Measurements from ENCODE around the gene SPINK9. TPM values are rescaled to one million over a fixed set of nuclear protein-coding genes. Genes with fewer than 3 reads are reported as not detected.

The SPINK9 gene
- total RNA-seq, 1 donor from 2014 or later, result not detected

DNA sequence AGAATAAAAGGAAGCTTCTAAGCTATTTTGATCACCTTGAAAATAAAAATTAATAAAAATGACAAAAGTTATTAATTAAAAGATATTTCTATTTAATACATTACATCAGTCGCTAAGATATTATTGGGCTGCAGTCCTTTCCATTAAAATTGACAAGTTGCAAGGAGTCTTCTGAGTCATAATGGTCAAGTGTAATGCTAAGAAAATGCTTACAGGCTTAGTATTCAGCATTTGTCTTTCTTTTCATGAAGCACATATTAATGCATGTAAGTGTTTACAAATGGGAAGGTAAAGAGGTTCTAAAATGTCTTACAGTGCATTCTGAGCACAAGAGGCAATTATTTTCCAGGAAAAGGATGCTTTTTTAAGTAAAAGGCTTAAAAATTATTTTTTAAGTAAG lies 17.3 kb downstream of the SPINK9 start:
- no peak for DNase-seq (ENCODE audit: low spot score)

DNA sequence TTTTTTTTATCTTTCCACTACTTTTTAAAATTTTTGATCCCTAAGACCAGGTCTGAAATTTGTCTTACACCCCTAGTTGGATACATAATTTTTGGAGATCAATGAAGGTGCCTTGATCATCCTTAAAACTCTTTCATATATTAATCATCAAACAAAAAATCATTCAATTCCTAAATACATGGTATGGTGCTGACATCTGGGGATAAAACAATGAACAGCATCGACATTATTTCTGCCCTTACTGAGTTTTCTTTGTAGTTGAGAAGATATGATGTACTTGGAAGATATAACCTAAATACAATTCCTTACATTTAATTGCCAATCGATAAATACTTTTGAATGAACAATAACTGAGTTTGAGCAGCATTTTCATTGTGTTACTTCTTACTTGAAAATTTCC lies 18.3 kb downstream of the SPINK9 start:
- intact Hi-C loops (cut with DNase I), result no loop called here
- DNase-seq (ENCODE audit: low spot score), result no peak

More for the DNA sequence above, 17.3 kb downstream of the SPINK9 start:
- intact Hi-C loops (cut with DNase I), result no loop called here

DNA sequence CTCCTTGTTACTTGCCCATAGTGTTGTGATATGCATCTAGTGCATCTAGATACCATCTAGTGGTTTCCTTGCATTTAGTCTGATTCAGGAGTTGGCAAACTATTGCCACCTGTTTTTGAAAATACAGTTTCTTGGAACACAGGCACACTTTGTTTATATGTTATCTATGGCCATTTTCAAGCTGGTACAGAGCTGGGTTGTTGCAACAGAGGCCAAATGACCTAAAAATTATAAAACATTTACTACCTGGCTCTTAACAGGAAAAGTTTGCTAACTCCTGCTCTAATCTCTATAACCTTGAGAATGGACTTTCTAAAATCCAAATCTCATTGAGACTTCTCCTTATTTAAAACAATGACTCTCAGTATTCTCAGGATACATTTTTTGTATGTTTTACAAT lies 29.0 kb downstream of the SPINK9 start:
- intact Hi-C loops (cut with DNase I), result no loop called here
- DNase-seq (ENCODE audit: low spot score), result no peak

DNA sequence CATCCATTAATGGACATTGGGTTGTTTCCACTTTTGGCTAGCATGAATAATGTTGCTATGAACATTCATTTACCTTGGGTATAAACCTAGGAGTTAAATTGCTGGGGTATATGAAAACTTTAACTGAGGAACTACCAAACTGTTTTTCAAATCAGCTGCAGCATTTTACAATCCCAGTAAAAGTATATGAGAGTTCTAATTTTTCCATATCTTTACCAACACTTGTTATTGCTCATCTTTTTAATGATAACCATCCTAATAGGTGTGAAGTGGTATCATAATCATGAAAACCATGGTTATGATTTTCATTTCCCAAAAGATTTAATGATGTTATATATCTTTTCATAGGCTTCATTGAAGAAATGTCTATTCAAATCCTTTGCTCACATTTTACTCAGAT lies 32.9 kb downstream of the SPINK9 start:
- DNase-seq (ENCODE audit: low spot score), result no peak
- intact Hi-C loops (cut with DNase I), result no loop called here

DNA sequence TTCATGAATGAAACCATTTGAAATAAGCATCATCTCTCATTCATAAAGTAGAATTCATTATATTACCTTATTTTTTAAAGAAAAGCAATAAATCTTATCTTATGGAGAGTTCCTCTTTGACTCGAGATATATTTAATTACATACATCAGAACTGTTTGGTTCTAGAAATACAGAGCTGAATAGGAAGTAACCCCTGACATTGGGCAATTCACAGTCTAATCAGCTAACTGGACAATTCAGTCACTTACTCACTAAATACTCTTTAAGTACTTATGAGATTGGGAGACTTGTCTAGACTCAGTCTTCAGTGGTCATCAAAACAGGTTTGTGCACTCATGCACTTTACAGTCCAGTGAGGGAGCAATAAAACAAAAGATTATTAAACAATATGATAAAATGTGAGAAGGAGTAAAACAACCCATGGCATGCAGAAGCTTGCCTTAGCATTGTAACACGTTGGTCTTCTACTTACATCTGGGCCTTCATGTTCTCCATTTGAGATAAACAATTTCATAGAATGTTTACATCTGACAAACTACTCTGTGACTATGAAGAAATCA lies 36.9 kb downstream of the SPINK9 start:
- no peak for DNase-seq (ENCODE audit: low spot score)
- intact Hi-C loops (cut with DNase I), result loop anchor here (5.0 to 10.0 kb wide), 2 partner anchors 80 to 187 kb away; no protein-coding TSS in a partner anchor

DNA sequence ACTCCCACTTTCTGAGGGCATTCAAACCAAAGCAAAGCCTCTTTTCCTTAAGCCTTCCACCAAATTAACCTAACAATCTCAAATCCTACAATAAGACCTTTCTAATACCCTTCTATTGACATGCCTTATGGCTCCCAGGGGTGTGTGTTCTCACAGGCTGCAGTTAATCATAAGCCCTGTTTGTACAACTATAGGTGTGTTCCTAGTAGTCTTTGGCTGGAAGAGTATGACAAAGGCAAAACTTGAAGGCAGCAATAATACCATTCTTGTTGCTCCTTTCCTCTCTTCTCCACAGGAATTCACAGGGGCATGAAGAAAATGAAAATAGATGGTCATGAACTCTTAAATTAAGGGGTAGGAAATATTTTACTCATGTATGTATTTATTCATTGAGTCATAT lies 37.5 kb downstream of the SPINK9 start:
- intact Hi-C loops (cut with DNase I), result loop anchor here (5.0 to 10.0 kb wide), 2 partner anchors 81 to 188 kb away; no protein-coding TSS in a partner anchor
- DNase-seq (ENCODE audit: low spot score), result no peak

DNA sequence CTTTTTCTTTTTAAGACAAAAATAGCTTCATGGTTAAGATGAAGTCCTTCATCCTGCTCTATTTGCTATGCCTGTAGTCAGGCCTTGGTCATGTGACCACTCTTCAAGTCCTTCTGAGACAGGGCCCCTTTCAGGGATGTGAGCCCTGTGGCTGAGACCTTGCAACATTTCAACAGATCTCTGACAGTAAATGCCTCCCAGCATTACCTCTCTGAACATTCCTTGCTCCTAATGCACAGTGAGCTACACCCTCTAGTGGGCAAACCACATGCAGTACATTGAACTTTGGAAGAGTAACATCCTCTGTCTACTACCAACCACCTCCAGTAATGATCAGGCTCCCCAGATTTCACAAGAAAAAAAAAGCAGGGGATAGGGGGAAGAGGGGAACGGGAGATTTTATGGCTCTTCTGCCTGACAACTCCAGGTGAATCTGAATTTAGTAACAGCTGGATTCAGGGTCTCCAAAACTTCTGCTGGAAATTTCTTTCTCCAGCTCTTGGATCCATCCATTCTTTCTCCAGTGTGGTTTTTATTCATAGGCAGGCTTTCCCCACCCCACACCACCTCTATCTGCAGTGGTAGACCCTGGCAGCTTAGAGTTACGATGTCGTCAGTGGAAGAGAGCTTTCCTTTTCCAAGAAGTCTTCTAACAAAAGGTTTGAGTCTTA lies 39.5 kb downstream of the SPINK9 start:
- no peak for DNase-seq (ENCODE audit: low spot score)
- intact Hi-C loops (cut with DNase I), result loop anchor here (5.0 to 10.0 kb wide), 3 partner anchors 42 to 190 kb away; no protein-coding TSS in a partner anchor

DNA sequence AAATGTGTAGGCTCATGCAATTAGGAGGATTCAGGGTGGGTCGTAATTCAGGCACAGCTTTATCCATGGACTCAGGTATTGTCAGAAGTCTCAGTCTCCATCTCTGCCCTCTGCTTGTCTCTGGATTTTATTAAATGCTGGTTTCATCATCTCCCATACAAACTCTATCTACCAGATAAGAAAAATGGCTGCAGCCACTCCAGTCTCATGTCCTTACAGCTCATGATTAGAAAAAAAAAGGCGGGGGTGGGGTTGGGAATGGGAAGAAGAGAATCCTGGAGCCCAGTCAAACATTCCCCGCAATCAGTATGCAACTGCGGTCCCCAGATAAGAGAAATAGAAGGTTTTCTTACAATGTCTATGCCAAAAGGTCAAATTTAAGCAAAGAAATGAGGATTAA lies 40.8 kb downstream of the SPINK9 start:
- intact Hi-C loops (cut with DNase I), result loop anchor here (5.0 to 10.0 kb wide), 2 partner anchors 41 to 191 kb away; no protein-coding TSS in a partner anchor
- DNase-seq (ENCODE audit: low spot score), result no peak

DNA sequence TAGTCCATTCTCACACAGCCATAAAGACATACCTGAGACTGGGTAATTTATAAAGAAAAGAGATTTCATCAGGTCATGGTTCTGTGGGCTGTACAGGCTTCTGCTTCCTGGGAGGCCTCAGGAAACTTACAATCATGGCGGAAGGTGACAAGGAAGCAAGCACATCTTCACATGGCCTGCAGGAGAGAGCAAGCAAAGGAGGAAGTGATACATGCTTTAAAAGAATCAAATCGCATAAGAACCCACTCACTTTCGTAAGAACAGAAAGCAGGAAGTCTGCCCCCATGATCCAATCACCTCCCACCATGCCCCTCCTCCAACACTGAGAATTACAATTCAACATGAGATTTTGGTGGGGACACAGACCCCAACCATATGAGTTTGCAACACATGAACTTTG lies 43.3 kb downstream of the SPINK9 start:
- no peak for DNase-seq (ENCODE audit: low spot score)
- intact Hi-C loops (cut with DNase I), result loop anchor here (5.0 to 10.0 kb wide), 2 partner anchors 39 to 194 kb away; no protein-coding TSS in a partner anchor

DNA sequence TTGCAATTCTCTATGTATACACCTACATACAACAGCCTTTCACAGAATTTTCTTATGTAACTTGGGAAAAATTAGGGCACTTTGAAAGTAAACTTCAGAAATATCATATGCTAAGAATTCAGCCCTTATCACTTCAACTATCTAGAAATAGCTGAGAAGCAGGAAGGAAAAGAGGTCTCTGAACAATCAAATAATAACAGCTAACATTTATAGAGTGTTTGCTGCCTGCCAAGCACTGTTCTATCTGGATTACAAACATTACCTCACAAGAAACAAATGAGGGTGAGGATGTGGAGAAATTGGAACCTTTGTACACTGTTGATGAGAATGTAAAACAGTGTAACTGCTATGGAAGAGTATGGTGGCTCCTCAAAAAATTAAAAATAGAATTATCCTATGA lies 44.0 kb downstream of the SPINK9 start:
- DNase-seq (ENCODE audit: low spot score), result no peak
- intact Hi-C loops (cut with DNase I), result loop anchor here (5.0 to 10.0 kb wide), 2 partner anchors 38 to 195 kb away; no protein-coding TSS in a partner anchor

DNA sequence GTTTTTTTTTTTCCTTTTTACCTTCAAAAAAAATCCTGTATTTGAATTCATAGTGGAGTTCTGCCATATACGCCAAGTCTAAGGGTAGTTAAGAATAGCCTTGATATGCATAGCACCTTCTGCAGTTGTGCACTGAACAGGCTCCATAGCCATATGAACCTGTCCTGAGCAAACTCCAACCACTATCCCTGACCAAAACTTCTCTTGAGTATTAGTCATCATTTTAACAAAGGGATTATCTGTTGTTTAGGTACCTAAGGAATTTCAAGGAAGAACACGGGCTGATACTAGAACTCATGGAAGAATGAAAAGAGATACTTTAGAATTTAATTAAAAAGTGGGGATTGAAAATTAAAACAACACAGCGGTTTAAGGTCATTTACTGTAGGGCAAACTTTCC lies 46.5 kb downstream of the SPINK9 start:
- intact Hi-C loops (cut with DNase I), result loop anchor here (5.0 kb wide), 1 partner anchor 70 kb away; no protein-coding TSS in a partner anchor
- DNase-seq (ENCODE audit: low spot score), result no peak

DNA sequence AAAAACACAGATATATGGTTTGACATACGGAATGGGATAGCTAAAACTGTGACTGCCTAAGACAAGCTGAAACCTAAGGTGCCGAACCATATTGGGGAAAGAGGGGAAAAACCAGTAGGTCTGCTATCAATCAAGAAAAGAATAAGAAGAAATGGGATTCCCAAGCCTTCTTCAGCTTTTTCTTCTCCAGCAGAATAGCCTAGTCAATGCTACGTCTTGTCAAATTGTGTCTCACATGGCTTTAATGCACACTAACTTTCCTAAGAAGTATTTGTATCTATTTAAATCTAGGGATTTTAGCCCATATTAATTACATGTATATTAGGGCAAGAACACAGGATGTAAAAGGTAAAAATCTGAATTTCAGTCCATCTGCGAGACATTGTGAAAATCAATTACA lies 47.6 kb downstream of the SPINK9 start:
- intact Hi-C loops (cut with DNase I), result loop anchor here (5.0 kb wide), 1 partner anchor 69 kb away; no protein-coding TSS in a partner anchor
- no peak for DNase-seq (ENCODE audit: low spot score)

DNA sequence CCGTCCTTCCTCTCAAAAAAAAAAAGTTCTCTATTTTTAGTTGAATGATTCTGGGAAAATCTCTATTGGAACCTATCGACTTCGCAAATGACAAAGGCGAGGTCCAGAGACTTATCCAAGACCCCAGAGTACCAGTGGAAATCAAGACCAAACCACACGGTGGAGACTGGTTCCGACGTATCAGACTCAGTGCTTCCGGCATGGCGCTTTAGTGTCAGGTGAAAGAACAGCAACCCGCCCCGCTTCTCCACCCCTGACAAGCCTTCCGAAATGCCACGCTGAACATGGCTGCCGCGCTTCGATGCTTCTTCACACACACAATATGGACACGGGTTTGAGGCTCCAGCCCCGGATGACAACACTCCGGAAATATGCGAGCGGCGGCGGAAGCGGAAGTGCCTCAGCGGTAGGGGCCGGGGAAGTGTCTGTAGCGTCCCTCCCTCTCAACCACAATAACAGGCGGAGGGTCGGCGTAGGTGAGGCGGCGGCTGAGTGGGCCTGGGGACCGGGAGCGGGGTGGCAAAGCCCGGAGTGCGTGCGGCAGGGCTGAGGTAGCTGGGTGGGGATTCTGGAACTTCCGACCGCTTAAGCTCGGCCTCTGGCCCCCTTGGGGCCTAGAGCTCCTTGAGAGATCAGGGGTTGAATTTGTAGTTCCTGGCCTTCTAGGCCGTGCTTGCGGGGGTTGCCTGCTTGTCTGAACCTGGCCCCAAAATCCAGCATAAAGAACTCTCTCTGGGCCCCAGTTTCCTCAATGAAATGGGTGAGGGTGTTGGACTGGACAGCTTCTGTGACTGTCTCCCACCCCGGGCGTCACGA lies 48.4 kb downstream of the SPINK9 start, which contains the start of gene FBXO38:
FBXO38 (plus strand) TSS at position 395 of the 816 bp plus-strand sequence. CDS start 10,819 bp downstream, outside the sequence.
- intact Hi-C loops (cut with DNase I), result loop anchor here (5.0 kb wide), 1 partner anchor 69 kb away; no protein-coding TSS in a partner anchor
- peak; percentile 99 for DNase-seq (ENCODE audit: low spot score)

DNA sequence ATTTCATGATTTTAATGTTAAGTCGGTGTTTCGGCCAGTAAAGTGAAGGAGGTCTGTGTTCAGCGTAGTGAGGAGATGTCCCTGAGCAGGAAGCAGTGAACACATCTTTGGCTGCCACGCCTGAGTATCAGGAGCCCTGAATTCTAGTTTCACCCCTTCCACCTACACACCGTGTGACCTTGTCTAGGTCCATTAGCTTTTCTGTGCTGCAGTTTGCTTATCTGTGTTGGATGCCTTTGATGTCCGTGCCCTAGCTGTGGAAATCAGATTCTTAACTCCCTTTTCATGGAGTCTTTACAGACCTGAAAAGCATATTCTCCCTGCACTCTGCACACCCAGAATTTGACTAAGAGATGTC lies 49.0 kb downstream of the SPINK9 start:
- intact Hi-C loops (cut with DNase I), result loop anchor here (5.0 kb wide), 1 partner anchor 68 kb away; no protein-coding TSS in a partner anchor
- DNase-seq (ENCODE audit: low spot score), result no peak

DNA sequence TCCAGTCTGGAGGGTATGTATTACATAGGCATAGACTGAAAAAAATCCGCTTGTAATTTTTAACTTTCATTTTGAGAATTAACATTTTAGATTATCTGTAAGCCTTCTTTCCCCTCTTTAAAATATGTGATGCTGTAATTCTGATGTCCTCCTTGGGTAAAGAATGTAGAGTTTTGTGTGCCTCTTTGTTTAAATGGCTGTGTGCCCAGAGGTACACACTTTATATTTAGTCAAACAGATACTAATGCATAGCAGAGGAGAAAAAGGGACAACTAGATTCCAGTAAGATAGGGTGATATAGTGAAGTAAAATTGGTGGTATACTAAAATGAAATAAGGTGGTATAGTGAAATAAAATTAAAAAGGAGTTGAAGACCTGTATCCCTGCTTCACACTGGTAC lies 49.7 kb downstream of the SPINK9 start:
- intact Hi-C loops (cut with DNase I), result no loop called here
- no peak for DNase-seq (ENCODE audit: low spot score)

DNA sequence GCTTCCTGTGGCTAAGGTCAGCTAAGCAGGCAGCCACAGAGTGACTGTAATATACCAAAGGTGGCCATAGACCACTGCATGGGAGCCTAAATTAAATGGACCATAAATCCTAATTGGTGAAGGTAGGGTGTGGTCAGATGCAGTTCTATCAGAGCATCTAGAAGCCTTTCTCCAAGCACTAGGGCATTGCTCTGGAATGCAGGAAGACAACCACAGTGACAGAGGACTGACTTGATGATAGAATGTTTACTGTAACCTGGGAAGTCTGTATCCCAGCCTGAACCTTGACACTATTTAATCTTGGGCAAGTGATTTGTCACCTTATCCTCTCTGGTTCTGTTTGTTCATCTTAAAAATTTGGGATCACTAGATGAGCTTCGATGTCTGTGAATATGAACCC lies 50.7 kb downstream of the SPINK9 start:
- no peak for DNase-seq (ENCODE audit: low spot score)
- intact Hi-C loops (cut with DNase I), result no loop called here

DNA sequence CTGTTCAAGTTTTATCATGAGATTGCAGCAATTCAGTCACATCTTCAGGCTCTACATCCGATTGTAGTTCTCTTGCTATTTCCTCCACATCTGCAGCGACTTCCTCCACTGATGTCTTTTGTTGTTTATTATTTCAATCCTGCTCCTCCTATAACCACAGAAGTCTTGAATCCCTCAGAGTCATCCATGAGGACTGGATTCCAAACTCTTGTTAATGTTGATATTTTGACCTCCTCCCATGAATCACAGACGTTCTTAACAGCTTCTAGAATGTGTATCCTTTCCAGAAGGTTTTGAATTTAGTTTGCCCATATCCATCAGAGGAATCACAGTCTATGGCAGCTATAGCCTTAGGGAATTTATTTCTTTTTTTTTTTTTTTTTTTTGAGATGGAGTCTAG lies 52.0 kb downstream of the SPINK9 start:
- intact Hi-C loops (cut with DNase I), result no loop called here
- DNase-seq (ENCODE audit: low spot score), result no peak

DNA sequence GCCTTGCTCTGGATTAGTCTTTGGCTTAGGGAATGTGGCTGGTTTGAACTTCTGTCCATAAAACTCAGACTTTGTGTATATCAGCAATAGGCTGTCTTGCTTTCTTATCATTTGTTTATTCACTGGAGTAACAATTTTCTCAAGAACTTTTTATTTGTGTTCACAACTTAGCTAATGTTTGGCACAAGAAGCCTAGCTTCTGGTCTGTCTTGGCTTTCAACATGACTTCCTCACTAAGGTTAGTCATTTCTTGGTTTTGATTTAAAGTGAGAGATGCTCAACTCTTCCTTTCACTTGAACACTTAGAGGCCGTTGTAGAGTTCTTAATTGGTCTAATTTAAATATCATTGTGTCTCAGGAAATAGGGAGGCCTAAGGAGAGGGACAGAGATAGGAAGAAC lies 53.3 kb downstream of the SPINK9 start:
- DNase-seq (ENCODE audit: low spot score), result no peak
- intact Hi-C loops (cut with DNase I), result no loop called here

Data from cardiac septum (tissue), 1 donor.